ENCODE measurements around the gene SLC16A9. TPM values are rescaled to one million over a fixed set of nuclear protein-coding genes. Genes with fewer than 3 reads are reported as not detected.

SLC16A9 gene
- total and polyA plus RNA-seq, 7 donors: 0.36 to 8.4 (median 3.0) TPM; not detected in 1

- H3K4me1 ChIP-seq: peaks cover 0 to 6% (median 2%) of the 10 kb centered on the region in 4 donors
- no peak for DNase-seq
- WGBS, 2 donors: 68 to 94% methylated on average over 4 of the region's 4 CpGs
- no peaks in the 10 kb centered on the region for H3K9me3 ChIP-seq
- H3K27ac ChIP-seq: no peak overlapping the region
- no peaks in the 10 kb centered on the region for H3K36me3 ChIP-seq
- H3K27me3 ChIP-seq: no peaks in the 10 kb centered on the region
- TF ChIP-seq POLR2AphosphoS5 (IDR thresholded peaks at IDR 0.05) (no peak), CTCF (IDR thresholded peaks at IDR 0.05) (no peak), EP300 (IDR thresholded peaks at IDR 0.05) (no peak), POLR2A (IDR thresholded peaks at IDR 0.05) (no peak)
- no peak overlapping the region for H3K4me3 ChIP-seq
- intact Hi-C loops (cut with DNase I): loop anchor here (5.0 to 10.0 kb wide), 6 partner anchors 205 to 810 kb away; partner anchors contain the start of gene FAM13C
These were observed 82.2 kb downstream of the SLC16A9 start for GRCh38 chr10:59627366-59628018.

DNA sequence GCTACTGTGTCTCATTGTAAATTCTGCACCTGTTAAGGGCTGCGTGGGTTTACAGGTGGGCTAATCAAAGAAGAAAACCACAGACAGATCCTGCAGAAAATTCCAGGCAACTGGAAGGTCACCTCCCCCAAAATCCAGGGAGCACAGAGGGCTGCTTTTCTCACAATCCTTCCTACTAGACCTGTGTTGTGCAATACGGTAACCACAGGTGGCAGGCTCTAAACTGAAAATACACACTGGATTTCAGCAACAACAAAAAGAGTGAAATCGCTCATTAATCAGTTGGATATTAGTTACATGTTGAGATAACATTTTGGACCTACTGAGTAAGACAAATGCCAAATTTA is 83.2 kb downstream of the SLC16A9 start:
- intact Hi-C loops (cut with DNase I): loop anchor here (1.0 to 10.0 kb wide), 7 partner anchors 206 to 811 kb away; partner anchors contain the start of gene FAM13C
- WGBS, 2 donors: 45 to 63% methylated on average over 3 of the region's 3 CpGs
- Histone ChIP-seq H3K9me3 (no peaks in the 10 kb centered on the region), H3K4me1 (peaks cover 0 to 6% (median 2%) of the 10 kb centered on the region in 4 donors), H3K27ac (no peak overlapping the region), H3K36me3 (no peaks in the 10 kb centered on the region), H3K4me3 (no peak overlapping the region), H3K27me3 (no peaks in the 10 kb centered on the region)
- no peak for TF ChIP-seq EP300 (IDR thresholded peaks at IDR 0.05)
- TF ChIP-seq POLR2AphosphoS5 (IDR thresholded peaks at IDR 0.05): no peak
- no peak for TF ChIP-seq CTCF (IDR thresholded peaks at IDR 0.05)
- no peak for DNase-seq

DNA sequence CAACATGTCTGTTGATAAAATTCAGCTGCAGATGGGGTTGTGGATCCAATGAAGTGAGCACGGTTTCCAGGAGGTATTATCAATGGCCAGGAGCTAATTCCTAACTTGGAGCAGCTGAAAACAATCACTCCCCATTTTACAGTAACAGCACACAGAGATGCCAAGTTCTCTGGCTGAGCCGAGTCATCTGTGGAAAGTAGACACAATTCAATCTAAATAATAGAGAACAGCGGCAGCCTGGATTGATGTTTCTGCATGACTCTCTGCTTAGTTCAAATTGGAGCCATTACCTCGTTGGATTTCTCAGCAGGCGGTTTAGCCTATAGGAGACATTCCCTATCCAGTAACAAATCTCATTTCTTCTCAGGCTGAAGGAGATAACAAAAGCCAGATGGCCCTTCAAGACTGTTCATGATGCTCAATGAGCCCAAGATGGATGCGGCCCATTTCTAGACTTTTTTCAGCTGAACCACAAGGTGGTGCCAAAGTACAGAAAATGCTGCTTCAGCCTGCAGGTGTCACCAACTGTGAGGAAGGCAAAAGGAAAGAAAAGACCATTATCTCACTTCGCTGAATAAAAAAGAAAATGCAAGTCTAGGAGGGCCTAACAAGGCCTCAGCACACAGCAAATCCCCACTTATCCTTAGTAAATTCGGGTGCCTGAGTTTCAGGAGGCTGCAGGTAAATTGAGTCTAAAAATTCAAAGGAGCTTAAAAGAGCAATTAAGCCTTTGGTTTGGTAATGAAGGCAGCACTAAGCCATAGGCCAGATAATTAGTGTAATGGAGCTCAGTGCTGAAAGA is 83.7 kb downstream of the SLC16A9 start:
- intact Hi-C loops (cut with DNase I): loop anchor here (1.0 to 10.0 kb wide), 8 partner anchors 206 to 811 kb away; partner anchors contain the start of gene FAM13C
- Histone ChIP-seq H3K27ac (peak overlapping the region in 3 of 4 donors; percentile 29 to 68 (median 54)), H3K36me3 (no peaks in the 10 kb centered on the region), H3K27me3 (no peaks in the 10 kb centered on the region), H3K4me1 (peaks cover 0 to 6% (median 2%) of the 10 kb centered on the region in 4 donors), H3K4me3 (no peak overlapping the region), H3K9me3 (no peaks in the 10 kb centered on the region)
- TF ChIP-seq CTCF (IDR thresholded peaks at IDR 0.05) (peak; percentile 79 to 94 (median 89)), EP300 (IDR thresholded peaks at IDR 0.05) (no peak), POLR2A (IDR thresholded peaks at IDR 0.05) (no peak), POLR2AphosphoS5 (IDR thresholded peaks at IDR 0.05) (peak in 3 of 4 donors; percentile 48 to 78 (median 70))
- DNase-seq: peak; percentile 76
- WGBS, 2 donors: 25 to 29% methylated on average over 8 of the region's 8 CpGs

DNA sequence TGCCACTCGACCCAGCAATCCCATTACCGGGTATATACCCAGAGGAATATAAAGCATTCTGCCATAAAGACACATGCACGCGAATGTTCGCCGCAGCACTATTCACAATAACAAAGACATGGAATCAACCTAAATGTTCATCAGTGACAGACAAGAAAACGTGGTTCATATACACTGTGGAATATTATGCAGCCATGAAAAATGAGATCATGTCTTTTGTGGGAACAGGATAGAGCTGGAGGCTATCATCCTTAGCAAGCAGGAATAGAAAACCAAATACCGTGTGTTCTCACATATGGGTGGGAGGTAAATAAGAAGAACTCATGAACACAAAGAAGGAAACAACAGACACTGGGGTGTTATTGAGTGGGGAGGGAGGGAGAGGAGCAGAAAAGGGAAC is 84.7 kb downstream of the SLC16A9 start:
- intact Hi-C loops (cut with DNase I): loop anchor here (2.0 to 10.0 kb wide), 9 partner anchors 207 to 843 kb away; partner anchors contain the start of gene FAM13C
- no peak for TF ChIP-seq CTCF (IDR thresholded peaks at IDR 0.05)
- no peak for TF ChIP-seq POLR2AphosphoS5 (IDR thresholded peaks at IDR 0.05)
- no peak for TF ChIP-seq EP300 (IDR thresholded peaks at IDR 0.05)
- TF ChIP-seq POLR2A (IDR thresholded peaks at IDR 0.05): no peak
- Histone ChIP-seq H3K9me3 (no peaks in the 10 kb centered on the region), H3K27ac (no peak overlapping the region), H3K4me3 (no peak overlapping the region), H3K27me3 (no peaks in the 10 kb centered on the region), H3K4me1 (peaks cover 0 to 6% (median 2%) of the 10 kb centered on the region in 4 donors), H3K36me3 (no peaks in the 10 kb centered on the region)
- no peak for DNase-seq
- 90 to 91% methylated on average over 8 of the region's 8 CpGs for WGBS, 2 donors
